ENCODE results near the gene DHX32.
"Not testable (repeated sequence)": the region's sequence is repeated elsewhere in the genome, so short reads cannot be mapped to it uniquely, and the experiment has no call there.

Gene DHX32

GRCh38 chr10:125881192-125881591 lies at the start of gene DHX32:
DHX32 (minus strand) TSS chr10:125881292; CDS start chr10:125880824, 468 bp downstream.
- H3K4me3 ChIP-seq (ENCODE audit: low read depth, low read length) = no peak within 1 kb of the TSS
- no peak for TF ChIP-seq CTCF (IDR thresholded peaks at IDR 0.05; ENCODE audit: low read depth, low read length, missing control alignments)
- H3K27me3 ChIP-seq (replicated peaks) = no peaks in the 10 kb centered on the region
- H3K36me3 ChIP-seq (replicated peaks) = no peaks in the 10 kb centered on the region
- in situ Hi-C loops (cut with HindIII; ENCODE audit: low pct_ligation_motif_present, low sequenced_read_pairs) = no loop called here
- H3K27ac ChIP-seq = no peak within 1 kb of the TSS
- DNase-seq = no peak

DNA sequence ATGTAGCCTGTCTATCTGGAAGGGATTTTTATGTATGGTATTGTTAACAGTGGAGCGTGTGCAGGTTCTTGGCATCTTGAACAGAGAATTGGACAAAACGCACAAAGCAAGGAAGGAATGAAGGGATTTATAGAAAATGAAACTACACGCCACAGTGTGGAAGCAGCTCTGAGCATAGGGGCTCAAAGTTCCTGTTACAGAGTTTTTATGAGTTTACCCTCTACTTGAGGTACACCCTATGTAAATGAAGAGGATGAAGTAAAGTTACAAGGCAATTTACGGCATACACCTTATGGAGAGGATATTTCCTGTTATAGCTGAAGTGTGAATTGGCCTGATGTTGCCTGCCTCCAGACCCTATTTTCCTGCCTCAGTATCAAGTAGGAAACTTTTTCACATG lies 48.5 kb upstream of the DHX32 start:
- no peak overlapping the region for H3K4me3 ChIP-seq (ENCODE audit: low read depth, low read length)
- DNase-seq = no peak
- no peak for TF ChIP-seq CTCF (IDR thresholded peaks at IDR 0.05; ENCODE audit: low read depth, low read length, missing control alignments)
- H3K27me3 ChIP-seq (replicated peaks) = no peaks in the 10 kb centered on the region
- in situ Hi-C loops (cut with HindIII; ENCODE audit: low pct_ligation_motif_present, low sequenced_read_pairs) = no loop called here
- H3K36me3 ChIP-seq (replicated peaks) = no peaks in the 10 kb centered on the region
- H3K27ac ChIP-seq = no peak overlapping the region

GRCh38 chr10:125928928-125929585 lies 48.0 kb upstream of the DHX32 start:
- in situ Hi-C loops (cut with HindIII; ENCODE audit: low pct_ligation_motif_present, low sequenced_read_pairs) = no loop called here
- no peak overlapping the region for H3K27ac ChIP-seq
- H3K27me3 ChIP-seq (replicated peaks) = no peaks in the 10 kb centered on the region
- no peak overlapping the region for H3K4me3 ChIP-seq (ENCODE audit: low read depth, low read length)
- no peak for DNase-seq
- no peaks in the 10 kb centered on the region for H3K36me3 ChIP-seq (replicated peaks)
- TF ChIP-seq CTCF (IDR thresholded peaks at IDR 0.05; ENCODE audit: low read depth, low read length, missing control alignments) = no peak

DNA sequence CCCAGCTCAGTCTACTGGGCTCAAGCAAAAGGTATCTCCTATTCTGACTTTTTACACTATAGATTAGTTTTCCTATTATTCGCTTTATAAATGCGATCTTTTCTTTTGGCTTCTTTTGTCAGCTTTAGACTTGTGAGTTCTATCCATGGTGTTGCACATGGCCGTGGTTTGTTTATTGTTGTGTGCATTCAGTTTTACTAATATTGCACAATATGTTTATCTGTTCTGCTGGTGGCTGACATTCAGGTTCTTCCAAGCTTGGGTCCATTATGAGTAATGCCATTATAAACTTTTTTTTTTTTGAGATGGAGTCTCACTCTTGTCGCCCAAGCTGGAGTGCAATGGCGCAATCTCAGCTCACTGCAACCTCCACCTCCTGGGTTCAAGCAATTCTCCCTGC lies 46.2 kb upstream of the DHX32 start:
- H3K4me3 ChIP-seq (ENCODE audit: low read depth, low read length); H3K36me3 ChIP-seq (replicated peaks); H3K27ac ChIP-seq; DNase-seq; in situ Hi-C loops (cut with HindIII; ENCODE audit: low pct_ligation_motif_present, low sequenced_read_pairs); H3K27me3 ChIP-seq (replicated peaks): not testable (repeated sequence)

DNA sequence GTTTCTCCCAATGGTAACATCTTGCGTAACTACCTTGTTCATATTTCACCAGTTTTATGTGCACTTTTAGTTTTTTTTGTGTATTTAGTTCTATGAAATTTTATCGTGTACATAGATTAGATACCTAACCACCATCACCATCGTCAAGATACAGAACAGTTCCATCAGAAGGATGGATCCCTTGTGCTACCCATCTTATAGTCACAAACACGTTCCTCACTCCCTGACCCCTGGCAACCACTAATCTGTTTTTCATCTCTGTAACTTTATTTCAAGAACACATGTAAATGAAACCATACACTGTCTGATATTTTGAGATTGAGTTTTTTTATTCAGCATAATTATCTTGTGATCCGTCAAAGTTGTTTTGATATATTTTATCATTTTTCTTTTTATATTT lies 45.2 kb upstream of the DHX32 start:
- Histone ChIP-seq H3K27ac (no peak overlapping the region), H3K4me3 (ENCODE audit: low read depth, low read length) (no peak overlapping the region), H3K36me3 (replicated peaks) (no peaks in the 10 kb centered on the region), H3K27me3 (replicated peaks) (no peaks in the 10 kb centered on the region)
- TF ChIP-seq CTCF (IDR thresholded peaks at IDR 0.05; ENCODE audit: low read depth, low read length, missing control alignments) = no peak
- DNase-seq = no peak
- in situ Hi-C loops (cut with HindIII; ENCODE audit: low pct_ligation_motif_present, low sequenced_read_pairs) = no loop called here

DNA sequence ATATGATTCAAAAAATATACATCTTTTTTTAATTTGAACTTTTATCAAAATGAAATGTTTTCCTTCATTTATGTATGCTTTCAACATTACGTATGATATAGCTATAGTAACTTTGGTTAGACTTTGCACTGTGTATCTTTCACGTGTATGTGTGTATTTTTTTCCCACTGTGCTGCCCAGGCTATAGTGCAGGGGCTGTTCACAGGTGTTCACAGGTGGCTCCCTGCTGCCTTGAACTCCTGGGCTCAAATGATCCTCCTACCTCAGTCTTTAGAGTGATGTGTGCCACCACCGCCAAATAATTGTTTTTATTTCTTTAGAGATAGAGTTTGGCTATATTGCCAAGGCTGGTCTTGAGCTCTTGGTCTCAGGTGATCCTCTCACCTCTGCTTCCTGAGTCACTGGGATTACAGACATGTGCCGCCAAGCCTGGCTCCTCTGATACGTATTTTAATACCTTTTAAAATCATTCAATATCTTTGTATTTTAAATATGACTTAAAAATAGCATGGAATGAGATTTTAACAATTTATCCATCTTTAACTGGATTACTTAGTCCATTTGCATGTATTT lies 44.3 kb upstream of the DHX32 start:
- H3K4me3 ChIP-seq (ENCODE audit: low read depth, low read length) = no peak overlapping the region
- DNase-seq = no peak
- in situ Hi-C loops (cut with HindIII; ENCODE audit: low pct_ligation_motif_present, low sequenced_read_pairs) = no loop called here
- H3K27ac ChIP-seq = no peak overlapping the region
- H3K36me3 ChIP-seq (replicated peaks) = no peaks in the 10 kb centered on the region
- no peaks in the 10 kb centered on the region for H3K27me3 ChIP-seq (replicated peaks)
- no peak for TF ChIP-seq CTCF (IDR thresholded peaks at IDR 0.05; ENCODE audit: low read depth, low read length, missing control alignments)

- H3K27ac ChIP-seq; H3K4me3 ChIP-seq (ENCODE audit: low read depth, low read length); DNase-seq; H3K36me3 ChIP-seq (replicated peaks); H3K27me3 ChIP-seq (replicated peaks); in situ Hi-C loops (cut with HindIII; ENCODE audit: low pct_ligation_motif_present, low sequenced_read_pairs): not testable (repeated sequence)
Observed at GRCh38 chr10:125921643-125922306, 40.7 kb upstream of the DHX32 start.

GRCh38 chr10:125917704-125918361 lies 36.7 kb upstream of the DHX32 start:
- H3K36me3 ChIP-seq (replicated peaks); in situ Hi-C loops (cut with HindIII; ENCODE audit: low pct_ligation_motif_present, low sequenced_read_pairs); H3K4me3 ChIP-seq (ENCODE audit: low read depth, low read length); DNase-seq; H3K27me3 ChIP-seq (replicated peaks); H3K27ac ChIP-seq: not testable (repeated sequence)

Measured in brain microvascular endothelial cell (primary cell).